Renal cortical epithelial cell (primary cell): Measurements from ENCODE around the gene KARS1. TPM values are rescaled to one million over a fixed set of nuclear protein-coding genes. Genes with fewer than 3 reads are reported as not detected.

Source experiments
- DNase-seq: peaks from one replicate; pipeline ENCODE4 v3.0.0-alpha.2; 2011; ENCODE audit warnings: low read depth
- total RNA-seq: library from RNA; depleted of rRNA; stranded (reverse); fragments of >200 nt; gene quantifications from 2 replicates; pipeline ENCODE4 v1.2.3, GENCODE V29; 2014

The KARS1 gene
- total RNA-seq, 1 donor from 2014 or later: 144 TPM

DNA sequence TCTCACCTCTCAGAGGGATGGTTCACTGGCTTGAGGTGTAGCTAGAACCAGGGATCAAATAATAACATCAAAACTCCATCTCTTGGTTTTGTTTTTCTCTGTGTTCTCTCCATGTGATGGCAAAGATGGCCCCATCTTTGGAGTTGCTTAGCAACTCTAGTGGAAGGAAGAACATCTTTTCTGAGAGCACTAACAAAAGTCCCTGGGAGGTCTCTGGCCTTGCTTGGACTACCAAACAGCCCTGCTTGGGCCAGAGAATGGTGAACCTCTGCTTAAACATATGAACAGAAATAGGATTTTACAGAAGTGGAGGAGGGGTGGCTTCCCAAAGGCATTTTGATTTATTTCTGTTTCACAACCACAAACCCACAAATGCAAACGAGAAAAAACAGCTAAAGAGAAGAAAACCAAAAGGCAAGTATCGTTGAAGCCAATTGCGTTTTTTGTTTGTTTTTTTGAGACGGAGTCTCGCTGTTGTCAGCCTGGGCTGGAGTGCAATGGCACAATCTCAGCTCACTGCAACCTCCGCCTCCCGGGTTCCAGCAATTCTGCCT is 68.1 kb downstream of the KARS1 start:
- no peak for DNase-seq

DNA sequence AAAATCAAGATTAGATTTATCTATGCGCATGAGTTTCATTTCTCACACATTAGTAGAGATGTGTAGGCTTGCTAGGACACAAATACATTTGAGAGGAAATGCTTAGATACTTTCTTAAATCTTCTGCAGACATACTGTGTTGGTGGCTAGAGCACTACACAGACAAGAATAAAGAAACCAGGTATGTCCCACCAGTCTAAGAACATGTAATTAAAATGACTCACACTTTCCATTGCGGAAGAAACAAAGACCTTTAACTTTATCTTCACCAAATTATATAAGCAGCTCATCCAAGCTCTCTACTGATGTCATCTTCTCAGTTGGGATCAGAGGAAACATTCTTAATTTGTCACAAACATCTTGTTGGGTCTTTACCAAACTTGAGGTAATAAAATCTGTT is 68.7 kb downstream of the KARS1 start:
- DNase-seq: no peak

- DNase-seq: no peak
Measured at GRCh38 chr16:75578212-75578611, 69.3 kb downstream of the KARS1 start.

Other genes with a start within 250 kb of the KARS1 start
- 39.6 and 96.2 TPM in 2 replicates for gene CFDP1, start 214.2 kb downstream of the KARS1 start, total RNA-seq
- gene TMEM170A, start 183.0 kb downstream of the KARS1 start, total RNA-seq: 28.8 and 30.9 TPM in 2 replicates
- 1.1 and 1.4 TPM in 2 replicates for gene CHST6, start 152.2 kb downstream of the KARS1 start, total RNA-seq
- gene CHST5, start 111.6 kb downstream of the KARS1 start, total RNA-seq: 0.05 TPM in 1 of 2 replicates, not detected in the other
- gene TMEM231, start 91.4 kb downstream of the KARS1 start, total RNA-seq: 9.7 and 18.3 TPM in 2 replicates
- gene GABARAPL2, start 81.3 kb downstream of the KARS1 start, total RNA-seq: 42.9 and 101 TPM in 2 replicates
- gene ADAT1, start 24.4 kb downstream of the KARS1 start, total RNA-seq: 67.9 and 97.7 TPM in 2 replicates
- gene TERF2IP, start 108 bp upstream of the KARS1 start, total RNA-seq: 31.8 and 35.7 TPM in 2 replicates
- gene CPHXL2, start 29.3 kb upstream of the KARS1 start, total RNA-seq: not detected in 2 replicates
- gene DUXB, start 53.8 kb upstream of the KARS1 start, total RNA-seq: not detected in 2 replicates
- not detected in 2 replicates for gene CPHXL, start 78.8 kb upstream of the KARS1 start, total RNA-seq